ENCODE measurements around the gene LIMS4.
"Not testable (repeated sequence)": the region's sequence is repeated elsewhere in the genome, so short reads cannot be mapped to it uniquely, and the experiment has no call there.

DNA sequence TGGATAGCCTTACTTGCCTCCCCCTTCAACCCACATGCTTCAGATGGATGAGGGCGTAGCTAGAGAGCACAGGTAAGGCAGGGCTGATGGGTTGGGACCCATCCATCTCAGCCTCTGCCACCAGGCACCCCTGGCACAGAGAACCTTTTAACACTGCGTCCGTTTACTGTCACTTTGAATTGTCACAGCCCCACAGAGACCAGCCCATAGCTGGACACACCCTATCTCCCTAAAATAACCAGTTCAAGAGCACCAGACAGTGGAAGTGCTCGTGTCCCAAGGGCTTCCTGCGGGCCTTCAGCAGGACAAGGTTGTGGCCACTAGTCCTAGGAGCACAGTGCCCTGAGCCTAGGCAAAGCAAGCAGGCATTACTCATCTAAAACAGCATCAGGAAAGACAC lies 76.6 kb downstream of the LIMS4 start:
- TF ChIP-seq, protein P1, sequence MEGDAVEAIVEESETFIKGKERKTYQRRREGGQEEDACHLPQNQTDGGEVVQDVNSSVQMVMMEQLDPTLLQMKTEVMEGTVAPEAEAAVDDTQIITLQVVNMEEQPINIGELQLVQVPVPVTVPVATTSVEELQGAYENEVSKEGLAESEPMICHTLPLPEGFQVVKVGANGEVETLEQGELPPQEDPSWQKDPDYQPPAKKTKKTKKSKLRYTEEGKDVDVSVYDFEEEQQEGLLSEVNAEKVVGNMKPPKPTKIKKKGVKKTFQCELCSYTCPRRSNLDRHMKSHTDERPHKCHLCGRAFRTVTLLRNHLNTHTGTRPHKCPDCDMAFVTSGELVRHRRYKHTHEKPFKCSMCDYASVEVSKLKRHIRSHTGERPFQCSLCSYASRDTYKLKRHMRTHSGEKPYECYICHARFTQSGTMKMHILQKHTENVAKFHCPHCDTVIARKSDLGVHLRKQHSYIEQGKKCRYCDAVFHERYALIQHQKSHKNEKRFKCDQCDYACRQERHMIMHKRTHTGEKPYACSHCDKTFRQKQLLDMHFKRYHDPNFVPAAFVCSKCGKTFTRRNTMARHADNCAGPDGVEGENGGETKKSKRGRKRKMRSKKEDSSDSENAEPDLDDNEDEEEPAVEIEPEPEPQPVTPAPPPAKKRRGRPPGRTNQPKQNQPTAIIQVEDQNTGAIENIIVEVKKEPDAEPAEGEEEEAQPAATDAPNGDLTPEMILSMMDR (IDR thresholded peaks at IDR 0.05; ENCODE audit: insufficient read depth, low read depth, low read length) = not testable (repeated sequence)
- TF ChIP-seq EZH2 (IDR thresholded peaks at IDR 0.05; ENCODE audit: insufficient read depth, low read length) = not testable (repeated sequence)

Measured in astrocyte (in vitro differentiated cells and primary cell).